IMR-90 (cell line): ENCODE measurements around the gene ASXL2. TPM values are rescaled to one million over a fixed set of nuclear protein-coding genes. Genes with fewer than 3 reads are reported as not detected.

Experiments used
- ATAC-seq: fragments of 200-7000 bp; cut with Tn5 transposase; 2 replicates; pipeline ENCODE4 v1.9.1; 2020; ENCODE audit warnings: low read depth, mild to moderate bottlenecking, moderate library complexity
- BruUV-seq: library from RNA; stranded (reverse); fragments of 400-500 nt; replicated peaks from 2 replicates; lab custom pipeline; 2021; lab: Mats Ljungman, UMichigan
- CTCF ChIA-PET: fragments of 300-600 bp; formaldehyde crosslinking; extraction: SDS; loops from one replicate; lab custom pipeline; 2021; ENCODE audit warnings: antibody characterized with exemption; lab: Yijun Ruan, JAX
- POLR2A ChIA-PET: fragments of 300-600 bp; sonication (Branson Sonifier 250); formaldehyde crosslinking; loops from one replicate; lab custom pipeline; 2022; ENCODE audit warnings: antibody characterized with exemption; ENCODE audit not compliant: unreplicated experiment; lab: Charles Lee
- DNase-seq: peaks from one replicate; pipeline ENCODE4 v3.0.0; 2013
- H2AFZ ChIP-seq: replicated peaks from 2 replicates; pipeline ENCODE3; 2013; ENCODE audit warnings: low read length, mild to moderate bottlenecking; ENCODE audit not compliant: poor library complexity
- H2AK5ac ChIP-seq: 2 replicates; pipeline ENCODE4 v1.6.1; 2013; ENCODE audit warnings: low read depth, low read length, inconsistent platforms
- H2AK9ac ChIP-seq: replicated peaks from 2 replicates; pipeline ENCODE3; 2013; ENCODE audit warnings: mild to moderate bottlenecking, low read depth, low read length, moderate library complexity; ENCODE audit not compliant: poor library complexity
- H2BK120ac ChIP-seq: 2 replicates; pipeline ENCODE4 v1.6.1; 2013; ENCODE audit warnings: low read depth, low read length, inconsistent platforms
- H2BK15ac ChIP-seq: 3 replicates; pipeline ENCODE4 v1.6.1; 2013; ENCODE audit warnings: low read depth, low read length, inconsistent platforms
- H2BK20ac ChIP-seq: 2 replicates; pipeline ENCODE4 v1.6.1; 2013; ENCODE audit warnings: low read depth, mild to moderate bottlenecking, inconsistent platforms, low read length, moderate library complexity
- H2BK5ac ChIP-seq: 2 replicates; pipeline ENCODE4 v1.6.1; 2013; ENCODE audit warnings: mild to moderate bottlenecking, low read depth, low read length, inconsistent platforms; ENCODE audit not compliant: poor library complexity, severe bottlenecking
- H3K14ac ChIP-seq: replicated peaks from 2 replicates; pipeline ENCODE4 v1.6.1; 2013; ENCODE audit warnings: low read depth, low read length, inconsistent platforms
- H3K18ac ChIP-seq: 2 replicates; pipeline ENCODE4 v1.6.1; 2013; ENCODE audit warnings: low read depth, low read length, control low read depth
- H3K23ac ChIP-seq: 2 replicates; pipeline ENCODE4 v1.6.1; 2013; ENCODE audit warnings: low read depth, low read length, inconsistent platforms
- H3K27ac ChIP-seq: 2 replicates; pipeline ENCODE4 v1.5.1; 2013; ENCODE audit warnings: mild to moderate bottlenecking, control low read depth, low read length; ENCODE audit not compliant: insufficient read depth
- H3K27me3 ChIP-seq: 2 replicates; pipeline ENCODE4 v1.6.1; 2013; ENCODE audit warnings: low read length; ENCODE audit not compliant: control insufficient read depth, insufficient read depth
- H3K36me3 ChIP-seq: 2 replicates; pipeline ENCODE4 v1.6.1; 2013; ENCODE audit warnings: low read length, mixed read lengths; ENCODE audit not compliant: control insufficient read depth, insufficient read depth
- H3K4ac ChIP-seq: 2 replicates; pipeline ENCODE4 v1.6.1; 2013; ENCODE audit warnings: low read depth, low read length, inconsistent platforms
- H3K4me1 ChIP-seq: 2 replicates; pipeline ENCODE4 v1.6.1; 2013; ENCODE audit warnings: low read length, mixed read lengths; ENCODE audit not compliant: control insufficient read depth, insufficient read depth
- H3K4me2 ChIP-seq: 2 replicates; pipeline ENCODE4 v1.6.1; 2013; ENCODE audit warnings: low read depth, mild to moderate bottlenecking, control low read depth, low read length, moderate library complexity
- H3K4me3 ChIP-seq: 2 replicates; pipeline ENCODE4 v1.5.1; 2013; ENCODE audit warnings: low read depth, mild to moderate bottlenecking, control low read depth, low read length, moderate library complexity; ENCODE audit not compliant: insufficient read depth
- H3K56ac ChIP-seq: 2 replicates; pipeline ENCODE4 v1.6.1; 2013; ENCODE audit warnings: low read length, inconsistent platforms; ENCODE audit not compliant: insufficient read depth; ENCODE audit errors: extremely low read depth
- H3K79me1 ChIP-seq, 2 experiments: 2 replicates each; pipeline ENCODE4 v1.6.1; 2013; ENCODE audit warnings: low read length in 2 of 2, inconsistent platforms in 1 of 2, low read depth in 1 of 2
- H3K9ac ChIP-seq: 2 replicates; pipeline ENCODE4 v1.6.1; 2013; ENCODE audit warnings: low read depth, low read length, control low read depth
- H3K9me1 ChIP-seq: 2 replicates; pipeline ENCODE4 v1.6.1; 2013; ENCODE audit warnings: low read length, inconsistent platforms; ENCODE audit not compliant: insufficient read depth
- H3K9me3 ChIP-seq: 2 replicates; pipeline ENCODE4 v1.6.1; 2013; ENCODE audit warnings: low read length; ENCODE audit not compliant: control insufficient read depth, insufficient read depth
- H4K20me1 ChIP-seq: 2 replicates; pipeline ENCODE4 v1.6.1; 2013; ENCODE audit warnings: low read length, inconsistent platforms; ENCODE audit not compliant: insufficient read depth
- H4K5ac ChIP-seq: 2 replicates; pipeline ENCODE4 v1.6.1; 2013; ENCODE audit warnings: mild to moderate bottlenecking, low read depth, low read length, control low read depth
- H4K8ac ChIP-seq, 2 experiments: 2 replicates each; pipeline ENCODE4 v1.6.1; 2013; ENCODE audit warnings: low read depth in 2 of 2, low read length in 2 of 2, control low read depth in 1 of 2, inconsistent platforms in 1 of 2
- H4K91ac ChIP-seq: 2 replicates; pipeline ENCODE4 v1.6.1; 2013; ENCODE audit warnings: low read depth, low read length, inconsistent platforms; ENCODE audit not compliant: insufficient read depth
- BHLHE40 ChIP-seq: fragments of 150-350 bp; IDR thresholded peaks from 2 replicates; pipeline ENCODE4 v1.6.1; 2016; ENCODE audit warnings: mild to moderate bottlenecking, low read depth, low read length
- MAFK ChIP-seq: IDR thresholded peaks from 2 replicates; pipeline ENCODE4 v1.6.1; 2012; ENCODE audit warnings: low read depth, low read length, improper control_type of control experiment
- MXI1 ChIP-seq: IDR thresholded peaks from 2 replicates; pipeline ENCODE4 v1.6.1; 2012; ENCODE audit warnings: low read depth, mild to moderate bottlenecking, low read length, moderate library complexity, borderline replicate concordance
- POLR2A ChIP-seq: IDR thresholded peaks from 2 replicates; pipeline ENCODE4 v1.6.1; 2012; ENCODE audit warnings: mild to moderate bottlenecking, low read depth, low read length
- WGBS, 2 experiments: methylation state at CpG; one replicate each; pipeline versions ENCODE4 v1.1.5 to v1.1.7; 2013; ENCODE audit warnings: missing lambda C conversion rate in 2 of 2; ENCODE audit not compliant: insufficient read length in 1 of 2; ENCODE audit errors: extremely low coverage in 2 of 2; 5-methylcytosine and 5-hydroxymethylcytosine counted together
- dilution Hi-C: fragments of 300-500 bp; cut with HindIII; formaldehyde crosslinking; loops from one replicate; pipeline ENCODE4 v1.14.3; 2018; ENCODE audit warnings: low sequenced_read_pairs; ENCODE audit not compliant: unreplicated experiment
- in situ Hi-C: fragments of 300-500 bp; cut with MboI; formaldehyde crosslinking; loops from 3 replicates; pipeline ENCODE4 v1.14.3; 2019; ENCODE audit warnings: low sequenced_read_pairs, inconsistent platforms, mixed read lengths
- intact Hi-C: fragments of 100-400 bp; cut with micrococcal nuclease; formaldehyde crosslinking; loops from 2 replicates; pipeline ENCODE4 v1.10.0; 2022
- polyA plus RNA-seq, 3 experiments: library from polyadenylated mRNA; depleted of rRNA; stranded (reverse); fragments of >200 nt; gene quantifications; 2 replicates each; pipeline ENCODE4 v1.2.3, GENCODE V29; 2012; ENCODE audit warnings: low replicate concordance in 1 of 3
- total RNA-seq: library from RNA; depleted of rRNA; stranded (reverse); fragments of >200 nt; gene quantifications from 2 replicates; pipeline ENCODE4 v1.2.3, GENCODE V29; 2012

Gene ASXL2
- total and polyA plus RNA-seq, 2 of the 4 experiments (the other 2 are of a cell fraction) = 5.3 to 8.1 TPM

DNA sequence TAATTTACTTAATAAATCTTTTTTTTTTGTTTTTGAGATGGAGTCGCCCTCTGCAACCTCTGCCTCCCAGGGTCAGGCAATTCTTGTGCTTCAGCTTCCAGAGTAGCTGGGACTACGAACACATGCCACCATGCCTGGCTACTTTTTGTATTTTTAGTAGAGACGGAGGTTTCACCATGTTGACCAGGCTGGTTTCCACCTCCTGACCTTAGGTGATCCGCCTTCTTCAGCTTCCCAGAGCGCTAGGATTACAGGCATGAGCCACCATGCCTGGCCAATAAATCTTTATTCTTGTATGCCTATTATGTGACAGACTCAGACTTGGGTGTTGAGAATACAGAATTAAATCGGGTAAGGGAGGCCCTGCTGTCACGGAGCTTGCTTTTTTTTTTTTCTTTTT lies 16.7 kb upstream of the ASXL2 start:
- Histone ChIP-seq H3K18ac (no peak overlapping the region), H2AK5ac (no peak overlapping the region), H2BK20ac (no peak overlapping the region), H2AK9ac (no peak overlapping the region), H2BK15ac (no peak overlapping the region), H3K27me3 (peaks cover 3% of the 10 kb centered on the region), H3K4me2 (no peak overlapping the region), H2AFZ (no peak overlapping the region), H3K79me1 (no peaks in the 10 kb centered on the region), H3K9me1 (peaks cover 4% of the 10 kb centered on the region; the same call in 1 of the 2 replicates), H3K23ac (no peak overlapping the region), H2BK5ac (no peak overlapping the region), H2BK120ac (no peak overlapping the region), H3K4me1 (peaks cover 3% of the 10 kb centered on the region; the same call in 1 of the 2 replicates), H4K8ac (no peak overlapping the region), H3K56ac (no peak overlapping the region), H3K4me3 (no peak overlapping the region), H3K36me3 (no peaks in the 10 kb centered on the region), H4K91ac (no peak overlapping the region), H4K5ac (no peak overlapping the region), H3K14ac (no peak overlapping the region), H4K20me1 (no peaks in the 10 kb centered on the region), H3K9me3 (no peaks in the 10 kb centered on the region), H3K27ac (no peak overlapping the region), H3K9ac (no peak overlapping the region), H3K4ac (no peak overlapping the region)
- DNase-seq = no peak
- intact Hi-C loops (no loop called here), dilution Hi-C loops (no loop called here), in situ Hi-C loops (no loop called here)
- ATAC-seq = no peak
- BruUV-seq = no TSS peak
- WGBS, 2 experiments = no CpG with 5 or more reads among the region's 7 CpGs
- ChIA-PET CTCF (interaction anchor here (1.0 kb wide), 1 partner anchor 9 kb away, joined by 3 read pairs; no protein-coding TSS in a partner anchor), POLR2A (no interaction called here)
- no peak for TF ChIP-seq MAFK
- no peak for TF ChIP-seq BHLHE40
- TF ChIP-seq MXI1 = no peak
- no peak for TF ChIP-seq POLR2A
